HCT116 (cell line): ENCODE measurements around the gene ERC1. TPM values are rescaled to one million over a fixed set of nuclear protein-coding genes. Genes with fewer than 3 reads are reported as not detected.

ENCODE experiments used
- ATAC-seq: fragments of 200-7000 bp; cut with Tn5 transposase; 2 replicates; pipeline ENCODE4 v1.9.1; 2020; ENCODE audit warnings: mild to moderate bottlenecking, moderate library complexity
- BruUV-seq: library from RNA; stranded (reverse); fragments of 400-500 nt; replicated peaks from 2 replicates; lab custom pipeline; 2021; lab: Mats Ljungman, UMichigan
- CTCF ChIA-PET: fragments of 300-600 bp; sonication (Branson Sonifier 250); formaldehyde crosslinking; loops from one replicate; lab custom pipeline; 2021; ENCODE audit warnings: antibody characterized with exemption; lab: Charles Lee
- POLR2A ChIA-PET: fragments of 300-600, 350-600 bp; sonication (Branson Sonifier 250); formaldehyde crosslinking; loops from one replicate; lab custom pipeline; 2021; ENCODE audit warnings: antibody characterized with exemption; lab: Charles Lee
- RAD21 ChIA-PET, 2 experiments: fragments of 300-600 bp; sonication (Branson Sonifier 250); formaldehyde crosslinking; loops; one replicate each; lab custom pipeline; 2023; ENCODE audit warnings: low total read pairs in 2 of 2; ENCODE audit not compliant: uncharacterized antibody in 2 of 2, unreplicated experiment in 2 of 2, low non-redundant PET in 1 of 2; lab: Charles Lee
- DNase-seq: peaks from one replicate; pipeline ENCODE4 v3.0.0-alpha.2; 2010; ENCODE audit warnings: low read depth, low spot score
- H2AFZ ChIP-seq: fragments of 200-600 bp; shearing (Covaris generic), sonication (generic); 2 replicates; pipeline ENCODE4 v1.6.1; 2017; ENCODE audit warnings: low read depth, mixed run types, mixed read lengths, antibody characterized with exemption, low read length; ENCODE audit not compliant: poor library complexity, severe bottlenecking
- H3K27ac ChIP-seq: 2 replicates; pipeline ENCODE4 v1.5.1; 2012; ENCODE audit warnings: low read depth, low read length
- H3K27me3 ChIP-seq: fragments of 200-600 bp; sonication (generic); 2 replicates; pipeline ENCODE4 v1.6.1; 2016; ENCODE audit warnings: mixed run types, low read length, mixed read lengths; ENCODE audit not compliant: insufficient read depth
- H3K36me3 ChIP-seq, 2 experiments: fragments of 200-500 bp in 1 of 2; fragments of 200-600 bp in 1 of 2; sonication (Bioruptor generic) in 1 of 2; sonication (generic) in 1 of 2; 2 replicates each; pipeline versions ENCODE4 v1.5.1 to v1.6.1; 2014 to 2016; ENCODE audit warnings: low read length in 2 of 2, inconsistent platforms in 1 of 2, mixed read lengths in 1 of 2, mixed run types in 1 of 2; ENCODE audit not compliant: insufficient read depth in 2 of 2, control insufficient read depth in 1 of 2
- H3K4me1 ChIP-seq, 2 experiments: fragments of 200-600 bp in 1 of 2; sonication (generic) in 1 of 2; 2 replicates each; pipeline versions ENCODE4 v1.5.1 to v1.6.1; 2012 to 2017; ENCODE audit warnings: low read length in 2 of 2, inconsistent platforms in 1 of 2, mild to moderate bottlenecking in 1 of 2, mixed read lengths in 1 of 2, mixed run types in 1 of 2, moderate library complexity in 1 of 2; ENCODE audit not compliant: insufficient read depth in 2 of 2, control insufficient read depth in 1 of 2
- H3K4me2 ChIP-seq: fragments of 200-600 bp; sonication (generic); 2 replicates; pipeline ENCODE4 v1.6.1; 2017; ENCODE audit warnings: mixed run types, low read length, mixed read lengths
- H3K4me3 ChIP-seq, 2 experiments: fragments of 200-600 bp in 1 of 2; sonication (generic) in 1 of 2; replicated peaks in 1 of 2; 2 replicates each; pipeline ENCODE4 v1.5.1; 2011 to 2016; ENCODE audit warnings: low read length in 2 of 2, control low read depth in 1 of 2, low read depth in 1 of 2, mild to moderate bottlenecking in 1 of 2, mixed read lengths in 1 of 2, mixed run types in 1 of 2
- H3K79me2 ChIP-seq: fragments of 200-600 bp; sonication (generic); 2 replicates; pipeline ENCODE4 v1.6.1; 2017; ENCODE audit warnings: mild to moderate bottlenecking, mixed run types, low read length, moderate library complexity, mixed read lengths; ENCODE audit not compliant: insufficient read depth
- H3K9ac ChIP-seq: fragments of 200-600 bp; sonication (generic); 2 replicates; pipeline ENCODE4 v1.6.1; 2016; ENCODE audit warnings: low read length, mixed read lengths
- H3K9me2 ChIP-seq: fragments of 200-600 bp; sonication (generic), shearing (Covaris generic); 2 replicates; pipeline ENCODE4 v1.6.1; 2017; ENCODE audit warnings: mixed run types, mild to moderate bottlenecking, moderate library complexity; ENCODE audit not compliant: insufficient read depth
- H3K9me3 ChIP-seq, 2 experiments: fragments of 200-500 bp in 1 of 2; fragments of 200-600 bp in 1 of 2; sonication (Bioruptor generic) in 1 of 2; sonication (generic) in 1 of 2; 2 replicates each; pipeline ENCODE4 v1.6.1; 2014 to 2017; ENCODE audit warnings: low read length in 2 of 2, mixed read lengths in 2 of 2, inconsistent platforms in 1 of 2, low read depth in 1 of 2, mild to moderate bottlenecking in 1 of 2, mixed run types in 1 of 2, moderate library complexity in 1 of 2; ENCODE audit not compliant: control insufficient read depth in 1 of 2, insufficient read depth in 1 of 2
- H4K20me1 ChIP-seq: fragments of 200-600 bp; sonication (generic), shearing (Covaris generic); 2 replicates; pipeline ENCODE4 v1.6.1; 2017; ENCODE audit warnings: mixed run types, mild to moderate bottlenecking, moderate library complexity; ENCODE audit not compliant: insufficient read depth
- CBX3 ChIP-seq: IDR thresholded peaks from 2 replicates; pipeline ENCODE4 v1.6.1; 2012; ENCODE audit warnings: low read depth
- CEBPB ChIP-seq: IDR thresholded peaks from 2 replicates; pipeline ENCODE4 v1.6.1; 2012; ENCODE audit warnings: low read depth
- CTCF ChIP-seq, 3 experiments: fragments of 200-600 bp in 1 of 3; sonication (generic) in 1 of 3; IDR thresholded peaks in 2 of 3; conservative IDR thresholded peaks in 1 of 3; 2 replicates each; pipeline ENCODE4 v1.5.1; 2012 to 2017; ENCODE audit warnings: low read depth in 2 of 3, low read length in 2 of 3, antibody characterized with exemption in 1 of 3, borderline replicate concordance in 1 of 3, control low read depth in 1 of 3, mild to moderate bottlenecking in 1 of 3, mixed read lengths in 1 of 3, mixed run types in 1 of 3, moderate library complexity in 1 of 3; ENCODE audit not compliant: insufficient read depth in 1 of 3
- EGR1 ChIP-seq: IDR thresholded peaks from 2 replicates; pipeline ENCODE4 v1.6.1; 2012; ENCODE audit warnings: low read depth
- ELF1 ChIP-seq: IDR thresholded peaks from 2 replicates; pipeline ENCODE4 v1.6.1; 2012; ENCODE audit warnings: low read depth, borderline replicate concordance
- FOSL1 ChIP-seq: IDR thresholded peaks from 2 replicates; pipeline ENCODE4 v1.6.1; 2012; ENCODE audit warnings: low read depth
- POLR2AphosphoS5 ChIP-seq: IDR thresholded peaks from 2 replicates; pipeline ENCODE4 v1.6.1; 2011; ENCODE audit warnings: mild to moderate bottlenecking, low read depth, low read length, moderate library complexity
- RAD21 ChIP-seq: IDR thresholded peaks from 2 replicates; pipeline ENCODE4 v1.6.1; 2012; ENCODE audit warnings: low read depth, mild to moderate bottlenecking
- SRF ChIP-seq: IDR thresholded peaks from 2 replicates; pipeline ENCODE4 v1.6.1; 2012; ENCODE audit warnings: low read depth
- TCF7L2 ChIP-seq: IDR thresholded peaks from 2 replicates; pipeline ENCODE4 v1.7.0; 2011; ENCODE audit warnings: borderline replicate concordance, inconsistent platforms; ENCODE audit not compliant: insufficient read depth, insufficient read length; ENCODE audit errors: extremely low read depth
- YY1 ChIP-seq: IDR thresholded peaks from 2 replicates; pipeline ENCODE4 v1.6.1; 2011; ENCODE audit warnings: low read length, low read depth, moderate library complexity, mild to moderate bottlenecking; ENCODE audit not compliant: insufficient replicate concordance; ENCODE audit errors: extremely low read depth
- ZFX ChIP-seq: fragments of 450-650 bp; IDR thresholded peaks from 2 replicates; pipeline ENCODE4 v1.6.1; 2017
- intact Hi-C: fragments of 100-400 bp; cut with micrococcal nuclease; formaldehyde crosslinking; loops from 2 replicates; pipeline ENCODE4 v1.10.0; 2022
- total RNA-seq: library from RNA; stranded (reverse); gene quantifications from one replicate; pipeline ENCODE4 v1.2.1, GENCODE V29; 2021; ENCODE audit not compliant: unreplicated experiment
- TF ChIP-seq, protein P1 (sequence below): IDR thresholded peaks from 2 replicates; pipeline ENCODE4 v1.6.1; 2012
- TF ChIP-seq, protein P2 (sequence below): IDR thresholded peaks from 2 replicates; pipeline ENCODE4 v1.6.1; 2012; ENCODE audit warnings: low read depth

ERC1 gene
- total RNA-seq, 1 experiment from 2014 or later: 41.9 TPM

DNA sequence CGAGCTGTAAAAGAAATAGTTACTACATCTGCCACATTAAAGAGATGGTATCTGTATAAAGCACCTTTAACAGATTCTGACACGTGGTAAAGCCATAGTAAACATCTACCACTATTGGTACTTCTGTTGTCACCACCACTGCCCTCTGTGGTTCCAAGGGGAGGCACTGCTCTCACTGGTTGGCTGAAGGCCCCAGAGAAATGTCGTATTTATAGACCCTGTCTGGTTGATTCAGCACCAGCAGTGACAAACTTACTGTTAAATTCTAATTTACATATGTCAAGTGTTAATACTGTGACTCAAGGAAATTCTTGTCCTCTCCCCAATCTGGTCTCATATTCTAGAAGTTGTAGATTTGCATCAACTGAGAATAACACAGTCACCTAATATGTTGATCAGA lies 281.1 kb downstream of the ERC1 start:
- intact Hi-C loops: no loop called here
- Histone ChIP-seq H2AFZ (no peak overlapping the region), H3K9ac (no peak overlapping the region), H3K4me1 (no peaks in the 10 kb centered on the region), H3K4me3 (no peak overlapping the region), H3K9me3 (no peaks in the 10 kb centered on the region), H3K27ac (no peak overlapping the region), H4K20me1 (no peaks in the 10 kb centered on the region), H3K27me3 (no peaks in the 10 kb centered on the region), H3K4me2 (no peak overlapping the region), H3K9me2 (no peaks in the 10 kb centered on the region), H3K36me3 (no peaks in the 10 kb centered on the region), H3K79me2 (no peaks in the 10 kb centered on the region)
- no peak for TF ChIP-seq SRF
- no peak for TF ChIP-seq TCF7L2
- no peak for TF ChIP-seq CEBPB
- TF ChIP-seq ELF1: no peak
- no peak for TF ChIP-seq YY1
- no peak for TF ChIP-seq EGR1
- TF ChIP-seq FOSL1: no peak
- BruUV-seq: no TSS peak
- CTCF ChIA-PET: no interaction called here
- ATAC-seq (no peak), DNase-seq (no peak)
- RAD21 ChIA-PET: no interaction called here
- POLR2A ChIA-PET: no interaction called here

- ChIA-PET POLR2A (no interaction called here), CTCF (no interaction called here), RAD21 (no interaction called here)
- DNase-seq: no peak
- Histone ChIP-seq H4K20me1 (no peaks in the 10 kb centered on the region), H3K27me3 (no peaks in the 10 kb centered on the region), H3K9ac (no peak overlapping the region), H3K4me2 (no peak overlapping the region), H3K36me3 (no peaks in the 10 kb centered on the region), H3K79me2 (no peaks in the 10 kb centered on the region), H3K27ac (no peak overlapping the region), H3K4me1 (no peaks in the 10 kb centered on the region), H3K4me3 (no peak overlapping the region), H3K9me3 (no peaks in the 10 kb centered on the region), H3K9me2 (no peaks in the 10 kb centered on the region), H2AFZ (no peak overlapping the region)
- no peak for ATAC-seq
- BruUV-seq: no TSS peak
- TF ChIP-seq ZFX: no peak
- no peak for TF ChIP-seq RAD21
- TF ChIP-seq, protein P1, sequence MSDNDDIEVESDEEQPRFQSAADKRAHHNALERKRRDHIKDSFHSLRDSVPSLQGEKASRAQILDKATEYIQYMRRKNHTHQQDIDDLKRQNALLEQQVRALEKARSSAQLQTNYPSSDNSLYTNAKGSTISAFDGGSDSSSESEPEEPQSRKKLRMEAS: no peak
- TF ChIP-seq FOSL1: no peak
- no peak for TF ChIP-seq TCF7L2
- TF ChIP-seq POLR2AphosphoS5: no peak
- TF ChIP-seq CTCF (IDR thresholded peaks at IDR 0.05 in 2 of 3, conservative IDR thresholded peaks at IDR 0.05 in 1 of 3; ENCODE audit: borderline replicate concordance in 1 of 3, insufficient read depth in 1 of 3, low read depth in 2 of 3, low read length in 2 of 3): no peak
- no peak for TF ChIP-seq CBX3
- no peak for TF ChIP-seq CEBPB
- TF ChIP-seq ELF1: no peak
- TF ChIP-seq, protein P2, sequence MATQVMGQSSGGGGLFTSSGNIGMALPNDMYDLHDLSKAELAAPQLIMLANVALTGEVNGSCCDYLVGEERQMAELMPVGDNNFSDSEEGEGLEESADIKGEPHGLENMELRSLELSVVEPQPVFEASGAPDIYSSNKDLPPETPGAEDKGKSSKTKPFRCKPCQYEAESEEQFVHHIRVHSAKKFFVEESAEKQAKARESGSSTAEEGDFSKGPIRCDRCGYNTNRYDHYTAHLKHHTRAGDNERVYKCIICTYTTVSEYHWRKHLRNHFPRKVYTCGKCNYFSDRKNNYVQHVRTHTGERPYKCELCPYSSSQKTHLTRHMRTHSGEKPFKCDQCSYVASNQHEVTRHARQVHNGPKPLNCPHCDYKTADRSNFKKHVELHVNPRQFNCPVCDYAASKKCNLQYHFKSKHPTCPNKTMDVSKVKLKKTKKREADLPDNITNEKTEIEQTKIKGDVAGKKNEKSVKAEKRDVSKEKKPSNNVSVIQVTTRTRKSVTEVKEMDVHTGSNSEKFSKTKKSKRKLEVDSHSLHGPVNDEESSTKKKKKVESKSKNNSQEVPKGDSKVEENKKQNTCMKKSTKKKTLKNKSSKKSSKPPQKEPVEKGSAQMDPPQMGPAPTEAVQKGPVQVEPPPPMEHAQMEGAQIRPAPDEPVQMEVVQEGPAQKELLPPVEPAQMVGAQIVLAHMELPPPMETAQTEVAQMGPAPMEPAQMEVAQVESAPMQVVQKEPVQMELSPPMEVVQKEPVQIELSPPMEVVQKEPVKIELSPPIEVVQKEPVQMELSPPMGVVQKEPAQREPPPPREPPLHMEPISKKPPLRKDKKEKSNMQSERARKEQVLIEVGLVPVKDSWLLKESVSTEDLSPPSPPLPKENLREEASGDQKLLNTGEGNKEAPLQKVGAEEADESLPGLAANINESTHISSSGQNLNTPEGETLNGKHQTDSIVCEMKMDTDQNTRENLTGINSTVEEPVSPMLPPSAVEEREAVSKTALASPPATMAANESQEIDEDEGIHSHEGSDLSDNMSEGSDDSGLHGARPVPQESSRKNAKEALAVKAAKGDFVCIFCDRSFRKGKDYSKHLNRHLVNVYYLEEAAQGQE: no peak
- intact Hi-C loops: no loop called here
Measured at GRCh38 chr12:1273051-1273450, 282.0 kb downstream of the ERC1 start.
